Nucleus accumbens (tissue), 56 donors: ENCODE results near the gene PIK3R5.
A peak's percentile ranks its signal among the peaks of the same experiment; 100 is the strongest.

ENCODE experiments used
- DNase-seq, 56 donors: peaks; one replicate each; lab custom pipeline; 2025; lab: John Stamatoyannopoulos, UW

PIK3R5 gene

GRCh38 chr17:8900626-8901585, 64.6 kb downstream of the PIK3R5 start:
- no peak for DNase-seq

GRCh38 chr17:8900207-8900606, 65.3 kb downstream of the PIK3R5 start:
- no peak for DNase-seq

GRCh38 chr17:8898636-8899035, 66.9 kb downstream of the PIK3R5 start:
- DNase-seq: no peak

GRCh38 chr17:8898126-8898525, 67.4 kb downstream of the PIK3R5 start:
- no peak for DNase-seq

GRCh38 chr17:8896641-8897635, 68.6 kb downstream of the PIK3R5 start:
- no peak for DNase-seq

GRCh38 chr17:8896087-8896486, 69.4 kb downstream of the PIK3R5 start:
- no peak for DNase-seq

GRCh38 chr17:8894673-8895578, 70.6 kb downstream of the PIK3R5 start:
- peak in 20 of 56 donors; percentile 2 to 66 (median 11) for DNase-seq

- no peak for DNase-seq
These were observed 71.3 kb downstream of the PIK3R5 start for GRCh38 chr17:8894202-8894671.

GRCh38 chr17:8893621-8894201, 71.8 kb downstream of the PIK3R5 start:
- no peak for DNase-seq

GRCh38 chr17:8893059-8893458, 72.4 kb downstream of the PIK3R5 start:
- no peak for DNase-seq

GRCh38 chr17:8892338-8892690, 73.2 kb downstream of the PIK3R5 start:
- no peak for DNase-seq

- no peak for DNase-seq
These were observed 74.8 kb downstream of the PIK3R5 start for GRCh38 chr17:8890671-8891070.

- no peak for DNase-seq
These were observed 75.9 kb downstream of the PIK3R5 start for GRCh38 chr17:8889458-8890210.

GRCh38 chr17:8888704-8889302, 76.7 kb downstream of the PIK3R5 start:
- DNase-seq: no peak

GRCh38 chr17:8887834-8888703, 77.4 kb downstream of the PIK3R5 start:
- peak in 1 of 56 donors; percentile 2 for DNase-seq

- DNase-seq: no peak
These were observed 78.2 kb downstream of the PIK3R5 start for GRCh38 chr17:8887301-8887700.

- DNase-seq: no peak
These were observed 79.4 kb downstream of the PIK3R5 start for GRCh38 chr17:8885967-8886684.
